Endothelial cell of umbilical vein (primary cell): ENCODE results near the gene TNRC6B. TPM values are rescaled to one million over a fixed set of nuclear protein-coding genes. Genes with fewer than 3 reads are reported as not detected.

ENCODE experiments used
- BruUV-seq: library from RNA; stranded (reverse); fragments of 400-500 nt; replicated peaks from 2 replicates; lab custom pipeline; 2021; lab: Mats Ljungman, UMichigan
- CTCF ChIA-PET: fragments of 300-600, 350-600 bp; sonication (Branson Sonifier 250); formaldehyde crosslinking; loops from one replicate; lab custom pipeline; 2021; ENCODE audit warnings: antibody characterized with exemption, inconsistent platforms; lab: Charles Lee
- POLR2A ChIA-PET: fragments of 300-600, 350-600 bp; sonication (Branson Sonifier 250); formaldehyde crosslinking; loops from one replicate; lab custom pipeline; 2021; ENCODE audit warnings: antibody characterized with exemption, inconsistent platforms; lab: Charles Lee
- DNase-seq: peaks from one replicate; pipeline ENCODE4 v3.0.0-alpha.2; 2011; ENCODE audit warnings: low read depth, low spot score
- FAIRE-seq: peaks from 2 replicates; lab custom pipeline; 2011; peaks lifted over from hg19 to GRCh38; lab: Jason Lieb, UNC
- H2AFZ ChIP-seq: 2 replicates; pipeline ENCODE4 v1.6.0; 2012; ENCODE audit warnings: low read depth, low read length, control low read depth, inconsistent platforms
- H3K27ac ChIP-seq: 2 replicates; pipeline ENCODE4 v1.5.1; 2011; ENCODE audit warnings: low read depth, mild to moderate bottlenecking, control low read depth, low read length, moderate library complexity; ENCODE audit not compliant: insufficient read depth
- H3K27me3 ChIP-seq, 2 experiments: 2 replicates each; pipeline versions ENCODE4 v1.6.0 to v1.6.1; 2011; ENCODE audit warnings: low read length in 2 of 2, mixed read lengths in 1 of 2; ENCODE audit not compliant: control insufficient read depth in 2 of 2, insufficient read depth in 2 of 2
- H3K36me3 ChIP-seq, 2 experiments: 2 replicates in 1 of 2; 3 replicates in 1 of 2; pipeline ENCODE4 v1.5.1; 2011; ENCODE audit warnings: low read length in 2 of 2, mild to moderate bottlenecking in 1 of 2, moderate library complexity in 1 of 2; ENCODE audit not compliant: control insufficient read depth in 2 of 2, insufficient read depth in 2 of 2; ENCODE audit errors: extremely low read depth in 1 of 2
- H3K4me1 ChIP-seq: 3 replicates; pipeline ENCODE4 v1.5.1; 2011; ENCODE audit warnings: mild to moderate bottlenecking, low read length; ENCODE audit not compliant: control insufficient read depth, insufficient read depth; ENCODE audit errors: extremely low read depth
- H3K4me2 ChIP-seq: 2 replicates; pipeline ENCODE4 v1.6.1; 2011; ENCODE audit warnings: low read length, control low read depth, mixed read lengths; ENCODE audit not compliant: insufficient read depth
- H3K4me3 ChIP-seq, 3 experiments: fragments of 200-600 bp in 1 of 3; sonication (generic), shearing (Covaris generic) in 1 of 3; replicated peaks in 1 of 3; 2 replicates each; pipeline ENCODE4 v1.5.1; 2011 to 2016; ENCODE audit warnings: control low read depth in 3 of 3, low read length in 3 of 3, mild to moderate bottlenecking in 2 of 3, inconsistent platforms in 1 of 3, low read depth in 1 of 3, moderate library complexity in 1 of 3; ENCODE audit not compliant: insufficient read depth in 1 of 3
- H3K79me2 ChIP-seq: 2 replicates; pipeline ENCODE4 v1.6.0; 2012; ENCODE audit warnings: low read length, inconsistent platforms; ENCODE audit not compliant: control insufficient read depth, insufficient read depth
- H3K9ac ChIP-seq: replicated peaks from 2 replicates; pipeline ENCODE3; 2011; ENCODE audit warnings: low read length, control low read depth; ENCODE audit not compliant: insufficient read depth; ENCODE audit errors: extremely low read depth
- H3K9me1 ChIP-seq: replicated peaks from 3 replicates; pipeline ENCODE4 v1.6.0; 2011; ENCODE audit warnings: mild to moderate bottlenecking, low read length; ENCODE audit not compliant: control insufficient read depth, insufficient read depth; ENCODE audit errors: extremely low read depth
- H3K9me3 ChIP-seq: replicated peaks from 2 replicates; pipeline ENCODE4 v1.5.1; 2012; ENCODE audit warnings: low read length, inconsistent platforms; ENCODE audit not compliant: control insufficient read depth, insufficient read depth
- H4K20me1 ChIP-seq: replicated peaks from 2 replicates; pipeline ENCODE3; 2011; ENCODE audit warnings: mild to moderate bottlenecking, low read length; ENCODE audit not compliant: control insufficient read depth, insufficient read depth; ENCODE audit errors: extremely low read depth
- FOS ChIP-seq: IDR thresholded peaks from 2 replicates; pipeline ENCODE4 v1.6.1; 2011; ENCODE audit warnings: mild to moderate bottlenecking, low read length, moderate library complexity, borderline replicate concordance; ENCODE audit not compliant: insufficient read depth
- GATA2 ChIP-seq: IDR thresholded peaks from 2 replicates; pipeline ENCODE4 v1.7.0; 2011; ENCODE audit warnings: low read depth, mild to moderate bottlenecking, moderate library complexity, mixed read lengths, low read length; ENCODE audit not compliant: insufficient read length, insufficient read depth
- JUN ChIP-seq: IDR thresholded peaks from 2 replicates; pipeline ENCODE4 v1.6.1; 2011; ENCODE audit warnings: borderline replicate concordance, low read depth; ENCODE audit not compliant: insufficient read length, insufficient read depth
- POLR2A ChIP-seq: IDR thresholded peaks from 2 replicates; pipeline ENCODE4 v1.6.1; 2012; ENCODE audit warnings: low read depth, mild to moderate bottlenecking, control low read depth, low read length
- POLR2AphosphoS5 ChIP-seq: IDR thresholded peaks from 2 replicates; pipeline ENCODE4 v1.6.1; 2012; ENCODE audit warnings: low read depth, mild to moderate bottlenecking, control low read depth, low read length, moderate library complexity; ENCODE audit not compliant: insufficient read depth
- dilution Hi-C: fragments of 300-500 bp; cut with MboI; formaldehyde crosslinking; loops from one replicate; pipeline ENCODE4 v1.15.0; 2019; ENCODE audit warnings: low sequenced_read_pairs; ENCODE audit not compliant: extremely low pct_ligation_motif_present
- intact Hi-C: fragments of 100-400 bp; cut with micrococcal nuclease; formaldehyde crosslinking; loops from one replicate; pipeline ENCODE4 v1.10.0; 2022
- polyA plus RNA-seq, 4 experiments: library from polyadenylated mRNA; depleted of rRNA in 3 of 4; stranded (reverse) in 3 of 4; unstranded in 1 of 4; fragments of >200 nt; gene quantifications; 2 replicates each; pipeline versions ENCODE4 v1.2.1 to v1.2.3, GENCODE V29; 2011 to 2012; ENCODE audit warnings: missing spikeins in 1 of 4
- total RNA-seq: library from RNA; stranded (reverse); gene quantifications from 2 replicates; pipeline ENCODE4 v1.2.3, GENCODE V29; 2021
- TF ChIP-seq, protein P1 (sequence below), 2 donors: IDR thresholded peaks; 1 replicate in 1 of 2; 2 replicates in 1 of 2; pipeline ENCODE4 v1.5.1; 2011; ENCODE audit warnings: low read length in 2 of 2, mild to moderate bottlenecking in 2 of 2, moderate library complexity in 2 of 2, control low read depth in 1 of 2, inconsistent platforms in 1 of 2, low read depth in 1 of 2; ENCODE audit not compliant: insufficient read depth in 1 of 2; ENCODE audit errors: extremely low read depth in 1 of 2

TNRC6B gene
- total and polyA plus RNA-seq, 2 donors (not counting 3 experiments of a cell fraction or from before 2014, with no cell fraction given) = 10.6 to 37.2 TPM

DNA sequence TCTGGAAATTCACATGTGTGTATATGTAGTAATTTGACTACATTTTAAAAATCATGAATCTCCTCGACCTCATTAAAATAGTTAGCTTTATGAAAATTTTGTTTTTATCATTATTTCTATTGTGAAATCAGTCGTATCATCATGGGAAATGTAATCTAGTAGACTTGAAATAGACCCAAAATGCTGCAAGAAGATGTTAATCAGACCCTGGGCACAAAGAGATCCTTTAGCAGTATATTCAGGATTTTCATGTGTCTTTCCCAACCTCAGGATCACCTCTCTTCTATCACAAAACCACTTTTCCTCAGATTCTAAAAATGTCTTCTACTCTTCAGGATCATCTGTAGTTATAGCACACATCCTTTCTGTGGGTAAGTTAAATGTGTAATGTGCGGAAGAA is 93.7 kb downstream of the TNRC6B start:
- intact Hi-C loops (loop anchor here (10.0 kb wide), 1 partner anchor 227 kb away; no protein-coding TSS in a partner anchor), dilution Hi-C loops (no loop called here)
- no peak overlapping the region for H3K9ac ChIP-seq
- no peak overlapping the region for H3K27ac ChIP-seq
- peaks cover 26% of the 10 kb centered on the region for H3K4me1 ChIP-seq
- peaks cover 2 to 4% of the 10 kb centered on the region in 2 experiments for H3K36me3 ChIP-seq
- no peaks in the 10 kb centered on the region for H4K20me1 ChIP-seq
- H3K27me3 ChIP-seq = no peaks in the 10 kb centered on the region
- no TSS peak for BruUV-seq
- CTCF ChIA-PET = interaction anchor here (1.5 kb wide), 1 partner anchor 13 kb away, joined by 3 read pairs; no protein-coding TSS in a partner anchor
- DNase-seq (no peak), FAIRE-seq (no peak)
- H3K9me1 ChIP-seq = no peaks in the 10 kb centered on the region
- POLR2A ChIA-PET = no interaction called here
- H3K79me2 ChIP-seq = no peaks in the 10 kb centered on the region
- H2AFZ ChIP-seq = no peak overlapping the region
- H3K9me3 ChIP-seq = no peaks in the 10 kb centered on the region
- TF ChIP-seq GATA2 (no peak), FOS (no peak), JUN (no peak), POLR2AphosphoS5 (no peak), POLR2A (no peak)
- TF ChIP-seq, protein P1, sequence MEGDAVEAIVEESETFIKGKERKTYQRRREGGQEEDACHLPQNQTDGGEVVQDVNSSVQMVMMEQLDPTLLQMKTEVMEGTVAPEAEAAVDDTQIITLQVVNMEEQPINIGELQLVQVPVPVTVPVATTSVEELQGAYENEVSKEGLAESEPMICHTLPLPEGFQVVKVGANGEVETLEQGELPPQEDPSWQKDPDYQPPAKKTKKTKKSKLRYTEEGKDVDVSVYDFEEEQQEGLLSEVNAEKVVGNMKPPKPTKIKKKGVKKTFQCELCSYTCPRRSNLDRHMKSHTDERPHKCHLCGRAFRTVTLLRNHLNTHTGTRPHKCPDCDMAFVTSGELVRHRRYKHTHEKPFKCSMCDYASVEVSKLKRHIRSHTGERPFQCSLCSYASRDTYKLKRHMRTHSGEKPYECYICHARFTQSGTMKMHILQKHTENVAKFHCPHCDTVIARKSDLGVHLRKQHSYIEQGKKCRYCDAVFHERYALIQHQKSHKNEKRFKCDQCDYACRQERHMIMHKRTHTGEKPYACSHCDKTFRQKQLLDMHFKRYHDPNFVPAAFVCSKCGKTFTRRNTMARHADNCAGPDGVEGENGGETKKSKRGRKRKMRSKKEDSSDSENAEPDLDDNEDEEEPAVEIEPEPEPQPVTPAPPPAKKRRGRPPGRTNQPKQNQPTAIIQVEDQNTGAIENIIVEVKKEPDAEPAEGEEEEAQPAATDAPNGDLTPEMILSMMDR (IDR thresholded peaks at IDR 0.05; ENCODE audit: extremely low read depth in 1 of 2, insufficient read depth in 1 of 2, low read depth in 1 of 2, low read length in 2 of 2) = no peak
- H3K4me2 ChIP-seq = no peak overlapping the region
- H3K4me3 ChIP-seq = no peak overlapping the region
